Transverse colon (tissue), 4 donors: Measurements from ENCODE around the gene ZNF714. TPM values are rescaled to one million over a fixed set of nuclear protein-coding genes. Genes with fewer than 3 reads are reported as not detected.
"Not testable (repeated sequence)": the region's sequence is repeated elsewhere in the genome, so short reads cannot be mapped to it uniquely, and the experiment has no call there.

Experiments used
- DNase-seq: peaks from one replicate; pipeline ENCODE4 v3.0.0-alpha.2; 2019
- H3K27ac ChIP-seq, 4 donors: fragments of 200-600 bp; sonication (generic); 2 replicates each; pipeline ENCODE4 v1.5.1; 2016 to 2018; ENCODE audit warnings: inconsistent platforms in 4 of 4
- H3K27me3 ChIP-seq: fragments of 200-600 bp; sonication (generic); 2 replicates; pipeline ENCODE4 v1.5.1; 2017; ENCODE audit warnings: inconsistent platforms
- H3K36me3 ChIP-seq, 4 donors: fragments of 200-600 bp; sonication (generic); 2 replicates each; pipeline ENCODE4 v1.5.1; 2017 to 2019; ENCODE audit warnings: inconsistent platforms in 4 of 4
- H3K4me1 ChIP-seq, 4 donors: fragments of 200-600 bp; sonication (generic); 2 replicates each; pipeline ENCODE4 v1.5.1; 2017 to 2020; ENCODE audit warnings: inconsistent platforms in 4 of 4
- H3K4me3 ChIP-seq, 4 donors: fragments of 200-600 bp; sonication (generic); 1 replicate in 1 of 4; 2 replicates in 3 of 4; pipeline versions ENCODE4 v1.5.1 to v1.6.1; 2017 to 2019; ENCODE audit warnings: inconsistent platforms in 4 of 4
- H3K9me3 ChIP-seq, 2 donors: fragments of 200-600 bp; sonication (generic); 2 replicates each; pipeline ENCODE4 v1.5.1; 2017 to 2019; ENCODE audit warnings: inconsistent platforms in 2 of 2
- CTCF ChIP-seq, 5 experiments: fragments of 200-600 bp in 3 of 5; fragments of 450-650 bp in 2 of 5; sonication (generic) in 3 of 5; IDR thresholded peaks; 1 replicate in 2 of 5; 2 replicates in 3 of 5; pipeline ENCODE4 v1.5.1; 2016 to 2017; ENCODE audit warnings: antibody characterized with exemption in 5 of 5, inconsistent platforms in 3 of 5, mild to moderate bottlenecking in 2 of 5, moderate library complexity in 1 of 5
- EP300 ChIP-seq: sonication (generic); formaldehyde crosslinking; IDR thresholded peaks from one replicate; pipeline ENCODE4 v1.6.1; 2017; ENCODE audit warnings: antibody characterized with exemption, low read depth
- POLR2A ChIP-seq: fragments of 450-650 bp; IDR thresholded peaks from one replicate; pipeline ENCODE4 v1.6.1; 2016; ENCODE audit warnings: antibody characterized with exemption, mild to moderate bottlenecking, moderate library complexity
- POLR2AphosphoS5 ChIP-seq, 3 donors: sonication (generic); formaldehyde crosslinking; IDR thresholded peaks; one replicate each; pipeline ENCODE4 v1.6.1; 2016; ENCODE audit warnings: antibody characterized with exemption in 3 of 3
- WGBS, 2 donors: methylation state at CpG; one replicate each; pipeline ENCODE4 v1.1.5; 2018; ENCODE audit warnings: low coverage in 1 of 2; 5-methylcytosine and 5-hydroxymethylcytosine counted together
- in situ Hi-C, 4 donors: fragments of 200-750 bp; cut with MboI; loops; one replicate each; pipeline versions ENCODE4 v1.15.0 to v1.15.1; 2017; ENCODE audit warnings: low sequenced_read_pairs in 3 of 4, low pct_ligation_motif_present in 1 of 4, low pct_unique_long_range_greater_than_20kb in 1 of 4
- intact Hi-C: fragments of 100-400 bp; cut with DNase I; formaldehyde crosslinking; loops from one replicate; pipeline ENCODE4 v1.15.1; 2023; ENCODE audit warnings: low total_unique reads
- total RNA-seq, 4 donors: library from RNA; depleted of rRNA; stranded (reverse); fragments of >200 nt; gene quantifications; one replicate each; pipeline ENCODE4 v1.1.0, GENCODE V29; 2016

Gene ZNF714
- total RNA-seq, 4 donors from 2014 or later = 4.1 to 19.5 (median 11.6) TPM

GRCh38 chr19:21138130-21138529 is 56.1 kb downstream of the ZNF714 start:
- intact Hi-C loops (no loop called here), in situ Hi-C loops (no loop called here)
- no peaks in the 10 kb centered on the region for H3K36me3 ChIP-seq
- no peak overlapping the region for H3K4me3 ChIP-seq
- no peaks in the 10 kb centered on the region for H3K27me3 ChIP-seq
- H3K4me1 ChIP-seq = peaks cover 0 to 9% (median 4%) of the 10 kb centered on the region in 4 donors
- TF ChIP-seq CTCF (IDR thresholded peaks at IDR 0.05) (no peak), EP300 (no peak), POLR2AphosphoS5 (IDR thresholded peaks at IDR 0.05) (no peak), POLR2A (no peak)
- no peak overlapping the region for H3K27ac ChIP-seq
- DNase-seq = no peak
- H3K9me3 ChIP-seq = no peaks in the 10 kb centered on the region

DNA sequence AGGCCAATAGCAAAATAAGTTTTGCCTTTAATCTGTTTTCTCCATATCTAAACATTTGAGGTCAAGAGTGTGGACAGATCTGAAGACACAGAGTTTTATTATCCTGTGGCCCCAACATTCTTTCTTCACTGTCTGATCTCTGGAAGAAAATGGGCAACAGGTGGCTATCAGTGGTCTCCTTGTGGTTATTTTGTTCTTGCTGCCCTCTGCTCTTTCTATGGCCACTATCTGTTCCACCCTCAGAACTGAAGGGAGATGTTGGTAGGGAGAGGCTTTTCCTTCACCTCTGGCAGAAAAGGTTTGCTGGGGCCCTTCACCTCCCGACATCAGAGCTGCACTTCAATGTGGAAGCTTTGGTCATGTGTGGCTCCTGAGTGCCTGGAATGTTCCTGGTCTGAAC is 59.0 kb downstream of the ZNF714 start:
- H3K27me3 ChIP-seq, H3K4me3 ChIP-seq, DNase-seq, H3K9me3 ChIP-seq, H3K27ac ChIP-seq: not testable (repeated sequence)
- H3K4me1 ChIP-seq = peaks cover 0 to 12% (median 6%) of the 10 kb centered on the region in 4 donors
- in situ Hi-C loops = loop anchor here in 1 of 4 donors (10.0 kb wide), 1 partner anchor 56 kb away; the partner anchor contains the start of gene ZNF714
- 95% methylated on average over 1 of the region's 1 CpG; no CpG with 5 or more reads in 1 of the 2 donors for WGBS, 2 donors
- peaks cover 0 to 14% (median under 1%) of the 10 kb centered on the region in 4 donors for H3K36me3 ChIP-seq
- intact Hi-C loops = loop anchor here (5.0 kb wide), 1 partner anchor 219 kb away; the partner anchor contains the start of gene ZNF85

GRCh38 chr19:21141787-21142464 is 59.9 kb downstream of the ZNF714 start, which contains the start of gene ZNF431:
TSS of gene ZNF431 (plus strand) at chr19:21142040. CDS start at chr19:21142184, 144 bp downstream.
- TF ChIP-seq POLR2A (peak; percentile 76), POLR2AphosphoS5 (IDR thresholded peaks at IDR 0.05) (peak; percentile 70 to 80 (median 72)), CTCF (IDR thresholded peaks at IDR 0.05) (no peak), EP300 (no peak)
- H3K9me3 ChIP-seq = no peaks in the 10 kb centered on the region
- peak; percentile 93 for DNase-seq
- intact Hi-C loops (loop anchor here (5.0 kb wide), 1 partner anchor 220 kb away; the partner anchor contains the start of gene ZNF85), in situ Hi-C loops (loop anchor here in 1 of 4 donors (10.0 kb wide), 1 partner anchor 57 kb away; the partner anchor contains the start of gene ZNF714)
- H3K4me1 ChIP-seq = peaks cover 0 to 12% (median 6%) of the 10 kb centered on the region in 4 donors
- 0% methylated on average over 1 to 21 of the region's 30 CpGs for WGBS, 2 donors
- peaks cover 0 to 19% (median 2%) of the 10 kb centered on the region in 4 donors for H3K36me3 ChIP-seq
- peak within 1 kb of the TSS; percentile 52 to 80 (median 68) for H3K4me3 ChIP-seq
- H3K27ac ChIP-seq = peak within 1 kb of the TSS; percentile 74 to 87 (median 81)
- H3K27me3 ChIP-seq = no peaks in the 10 kb centered on the region

- Histone ChIP-seq H3K4me3 (no peak overlapping the region), H3K4me1 (peaks cover 0 to 12% (median 6%) of the 10 kb centered on the region in 4 donors), H3K27ac (no peak overlapping the region), H3K36me3 (peaks cover 0 to 22% (median 2%) of the 10 kb centered on the region in 4 donors), H3K9me3 (no peaks in the 10 kb centered on the region), H3K27me3 (no peaks in the 10 kb centered on the region)
- in situ Hi-C loops = loop anchor here in 1 of 4 donors (10.0 kb wide), 1 partner anchor 59 kb away; the partner anchor contains the start of gene ZNF714
- TF ChIP-seq POLR2AphosphoS5 (IDR thresholded peaks at IDR 0.05) = no peak
- TF ChIP-seq CTCF (IDR thresholded peaks at IDR 0.05) = no peak
- TF ChIP-seq POLR2A = no peak
- TF ChIP-seq EP300 = no peak
- no peak for DNase-seq
- WGBS, 2 donors = 93 to 95% methylated on average over 2 to 5 of the region's 5 CpGs
- intact Hi-C loops = loop anchor here (5.0 kb wide), 1 partner anchor 221 kb away; the partner anchor contains the start of gene ZNF85
Observed at GRCh38 chr19:21143428-21143827, 61.4 kb downstream of the ZNF714 start.
